Measurements from ENCODE around the gene PXMP4.
"Not testable (repeated sequence)": the region's sequence is repeated elsewhere in the genome, so short reads cannot be mapped to it uniquely, and the experiment has no call there.

PXMP4 gene

GRCh38 chr20:33701629-33702450, 18.3 kb downstream of the PXMP4 start:
- DNase-seq = no peak

DNA sequence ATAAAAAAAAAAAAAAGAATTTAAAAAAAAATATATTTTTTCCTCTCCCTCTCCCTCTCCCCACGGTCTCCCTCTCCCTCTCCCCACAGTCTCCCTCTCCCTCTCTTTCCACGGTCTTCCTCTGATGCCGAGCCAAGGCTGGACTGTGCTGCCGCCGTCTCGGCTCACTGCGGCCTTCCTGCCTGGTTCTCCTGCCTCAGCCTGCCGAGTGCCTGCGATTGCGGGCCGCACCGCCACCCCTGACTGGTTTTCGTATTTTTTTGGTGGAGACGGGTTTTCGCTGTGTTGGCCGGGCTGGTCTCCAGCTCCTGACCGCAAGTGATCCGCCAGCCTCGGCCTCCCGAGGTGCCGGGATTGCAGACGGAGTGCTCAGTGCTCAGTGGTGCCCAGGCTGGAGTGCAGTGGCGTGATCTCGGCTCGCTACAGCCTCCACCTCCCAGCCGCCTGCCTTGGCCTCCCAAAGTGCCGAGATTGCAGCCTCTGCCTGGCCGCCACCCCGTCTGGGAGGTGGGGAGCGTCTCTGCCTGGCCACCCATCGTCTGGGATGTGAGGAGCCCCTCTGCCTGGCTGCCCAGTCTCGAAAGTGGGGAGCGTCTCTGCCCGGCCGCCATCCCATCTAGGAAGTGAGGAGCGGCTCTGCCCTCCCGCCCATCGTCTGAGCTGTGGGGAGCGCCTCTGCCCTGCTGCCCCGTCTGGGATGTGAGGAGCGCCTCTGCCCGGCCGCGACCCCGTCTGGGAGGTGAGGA, 19.2 kb downstream of the PXMP4 start:
- DNase-seq = not testable (repeated sequence)

DNA sequence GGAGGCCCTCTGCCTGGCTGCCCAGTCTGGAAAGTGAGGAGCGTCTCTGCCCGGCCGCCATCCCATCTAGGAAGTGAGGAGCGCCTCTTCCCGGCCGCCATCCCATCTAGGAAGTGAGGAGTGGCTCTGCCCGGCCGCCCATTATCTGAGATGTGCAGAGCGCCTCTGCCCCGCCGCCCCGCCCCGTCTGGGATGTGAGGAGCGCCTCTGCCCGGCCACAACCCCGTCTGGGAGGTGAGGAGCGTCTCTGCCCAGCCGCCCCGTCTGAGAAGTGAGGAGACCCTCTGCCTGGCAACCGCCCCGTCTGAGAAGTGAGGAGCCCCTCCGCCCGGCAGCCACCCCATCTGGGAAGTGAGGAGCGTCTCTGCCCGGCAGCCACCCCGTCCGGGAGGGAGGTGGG, 21.1 kb downstream of the PXMP4 start:
- not testable (repeated sequence) for DNase-seq

GRCh38 chr20:33697129-33697528, 23.0 kb downstream of the PXMP4 start:
- DNase-seq = peak in 5 of 14 donors; percentile 7 to 61 (median 19)

DNA sequence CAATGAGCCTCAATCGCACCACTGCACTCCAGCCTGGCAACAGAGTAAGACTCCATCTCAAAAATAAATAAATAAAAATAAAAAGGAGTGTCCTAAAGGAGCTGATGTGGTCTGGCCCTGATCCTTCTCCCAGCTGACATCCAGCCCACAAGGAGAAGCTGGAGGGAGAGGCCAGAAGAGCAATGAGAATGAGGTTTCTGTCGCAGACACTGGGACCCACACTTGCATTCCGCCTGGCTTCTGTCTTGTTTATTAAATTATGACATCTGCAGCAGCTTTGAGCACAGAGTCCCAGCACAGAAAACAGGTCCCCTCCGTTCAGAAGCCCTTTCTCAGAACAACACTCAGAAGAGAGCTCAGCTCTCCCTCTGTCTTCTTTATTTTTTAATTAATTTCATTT, 23.7 kb downstream of the PXMP4 start:
- DNase-seq = no peak

DNA sequence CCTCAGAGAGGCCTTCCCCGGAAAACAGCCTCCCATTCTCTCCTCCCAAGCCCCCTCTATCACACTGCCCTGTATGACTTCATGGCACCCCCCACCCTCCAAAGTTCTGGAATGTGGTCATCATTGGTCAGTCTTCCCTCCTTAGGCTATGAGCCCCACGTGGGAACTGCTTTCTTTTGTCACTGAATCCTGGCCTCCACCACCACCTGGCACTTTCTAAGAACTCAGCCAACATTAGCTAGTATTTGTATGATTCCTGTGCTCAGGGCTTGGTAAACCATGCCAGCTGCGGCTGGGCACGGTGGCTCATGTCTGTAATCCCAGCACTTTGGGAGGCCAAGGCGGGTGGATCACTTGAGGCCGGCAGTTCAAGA, 25.5 kb downstream of the PXMP4 start:
- DNase-seq = peak in 2 of 14 donors; percentile 71 to 85

GRCh38 chr20:33693741-33694638, 26.1 kb downstream of the PXMP4 start:
- peak in 12 of 14 donors; percentile 8 to 85 (median 67) for DNase-seq

DNA sequence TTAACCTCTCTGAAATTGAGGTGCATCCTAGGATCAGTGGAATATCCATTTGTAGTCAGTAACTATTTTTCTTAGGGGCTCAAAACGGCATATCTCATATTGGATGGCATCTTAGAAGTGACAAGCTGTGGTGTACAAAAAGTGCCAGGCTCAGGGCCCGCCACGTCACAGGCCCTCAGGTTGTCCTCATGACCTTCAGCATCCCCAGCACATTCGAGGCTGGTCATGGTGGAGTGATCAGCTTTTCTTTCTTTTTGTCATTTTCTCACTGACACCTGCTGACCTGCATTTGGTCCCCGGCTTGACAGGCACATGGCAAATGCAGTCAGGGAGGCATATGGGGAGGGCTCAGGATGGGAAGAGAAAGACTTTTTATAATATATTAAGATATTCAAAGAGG, 26.8 kb downstream of the PXMP4 start:
- peak in 1 of 14 donors; percentile 59 for DNase-seq

DNA sequence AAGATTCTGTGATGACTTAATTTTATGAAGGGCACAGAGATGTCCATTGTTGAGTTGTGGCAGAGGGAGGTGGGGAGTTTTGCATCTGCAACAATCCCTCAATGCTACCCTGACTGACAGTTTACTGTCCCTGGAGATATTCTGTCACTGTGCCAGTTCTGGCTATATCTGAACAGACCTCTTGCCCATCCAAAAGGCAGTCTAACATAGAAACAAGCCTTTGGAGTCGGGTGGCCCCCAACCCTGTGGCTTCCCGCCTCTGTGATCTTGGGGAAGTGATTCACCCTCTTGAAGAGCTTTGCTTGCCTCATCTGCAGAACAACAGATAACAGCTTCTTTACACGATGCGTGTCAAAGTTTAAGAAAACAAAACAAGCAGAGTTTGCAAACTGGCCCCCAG, 30.1 kb downstream of the PXMP4 start:
- peak in 6 of 14 donors; percentile 18 to 61 (median 35) for DNase-seq

DNA sequence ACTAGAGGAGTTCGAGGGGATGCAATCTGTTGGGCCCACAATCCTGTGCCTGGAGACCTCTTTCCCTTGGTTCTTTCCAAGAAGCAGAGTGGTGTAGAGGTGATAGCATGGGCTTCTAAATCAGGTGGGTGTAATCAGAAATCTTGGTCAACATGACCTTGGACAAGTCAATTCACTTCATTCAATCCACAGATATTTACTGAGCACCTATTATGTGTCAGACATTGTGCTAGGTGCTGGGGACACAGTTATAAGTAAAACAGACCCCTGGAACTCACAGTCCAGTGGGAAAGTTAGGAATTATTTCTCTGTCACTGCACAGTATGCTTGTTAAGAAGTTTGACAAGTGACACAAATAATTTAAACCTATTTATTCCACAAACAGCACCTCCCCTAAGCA, 30.6 kb downstream of the PXMP4 start:
- DNase-seq = no peak

GRCh38 chr20:33688938-33689424, 31.1 kb downstream of the PXMP4 start:
- DNase-seq = no peak

GRCh38 chr20:33687993-33688937, 31.8 kb downstream of the PXMP4 start:
- DNase-seq = no peak

- DNase-seq = peak in 1 of 14 donors; percentile 13
Measured at GRCh38 chr20:33687370-33687915, 32.7 kb downstream of the PXMP4 start.

- DNase-seq = no peak
Measured at GRCh38 chr20:33686984-33687366, 33.1 kb downstream of the PXMP4 start.

DNA sequence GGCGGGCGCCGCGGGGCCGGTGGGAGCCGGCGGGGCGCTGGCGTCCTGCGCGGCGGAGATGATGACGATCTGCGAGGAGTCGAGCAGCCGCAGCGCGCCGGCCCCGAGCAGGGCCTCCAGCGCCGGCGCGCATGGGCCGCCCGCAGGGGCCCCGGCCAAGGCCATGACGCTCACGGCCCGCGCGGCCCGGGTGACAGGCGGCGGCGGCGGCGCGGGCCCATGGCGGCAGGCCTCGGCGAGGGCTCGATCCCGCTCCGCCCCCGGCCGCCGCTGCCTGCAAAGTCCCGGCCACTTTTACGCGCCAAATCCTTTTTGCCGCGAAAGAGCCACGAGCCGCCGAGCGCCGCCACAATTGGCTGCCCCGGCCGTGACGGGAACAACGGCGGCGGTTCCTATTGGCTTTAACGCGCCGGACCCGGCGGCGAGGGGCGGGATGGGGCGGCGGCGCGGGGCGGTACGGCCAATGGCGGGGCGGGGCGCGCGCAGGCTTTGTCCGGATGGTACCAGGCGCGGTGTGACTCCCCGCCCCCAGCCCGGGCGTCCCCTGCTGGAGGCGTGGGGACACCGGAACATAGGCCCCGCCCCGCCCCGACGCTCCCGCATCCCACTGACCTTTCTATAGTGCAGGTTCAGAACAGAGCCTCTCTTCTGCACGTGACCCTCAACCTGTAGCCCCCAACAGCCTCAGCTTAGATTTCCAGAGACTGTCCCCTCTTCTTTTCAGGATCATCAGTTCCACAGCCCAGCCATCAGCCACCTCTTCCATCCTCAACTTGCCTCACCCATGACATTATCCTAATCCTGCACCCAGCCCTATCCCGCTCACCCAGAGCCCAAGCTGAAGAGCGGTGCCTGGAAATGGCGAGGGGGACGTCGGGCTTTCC, 33.8 kb downstream of the PXMP4 start, which contains the start of gene E2F1:
TSS of gene E2F1 (minus strand) at position 286 of the 884 bp plus-strand sequence. CDS start at position 165, 121 bp downstream.
- peak; percentile 56 to 97 (median 88) for DNase-seq

DNA sequence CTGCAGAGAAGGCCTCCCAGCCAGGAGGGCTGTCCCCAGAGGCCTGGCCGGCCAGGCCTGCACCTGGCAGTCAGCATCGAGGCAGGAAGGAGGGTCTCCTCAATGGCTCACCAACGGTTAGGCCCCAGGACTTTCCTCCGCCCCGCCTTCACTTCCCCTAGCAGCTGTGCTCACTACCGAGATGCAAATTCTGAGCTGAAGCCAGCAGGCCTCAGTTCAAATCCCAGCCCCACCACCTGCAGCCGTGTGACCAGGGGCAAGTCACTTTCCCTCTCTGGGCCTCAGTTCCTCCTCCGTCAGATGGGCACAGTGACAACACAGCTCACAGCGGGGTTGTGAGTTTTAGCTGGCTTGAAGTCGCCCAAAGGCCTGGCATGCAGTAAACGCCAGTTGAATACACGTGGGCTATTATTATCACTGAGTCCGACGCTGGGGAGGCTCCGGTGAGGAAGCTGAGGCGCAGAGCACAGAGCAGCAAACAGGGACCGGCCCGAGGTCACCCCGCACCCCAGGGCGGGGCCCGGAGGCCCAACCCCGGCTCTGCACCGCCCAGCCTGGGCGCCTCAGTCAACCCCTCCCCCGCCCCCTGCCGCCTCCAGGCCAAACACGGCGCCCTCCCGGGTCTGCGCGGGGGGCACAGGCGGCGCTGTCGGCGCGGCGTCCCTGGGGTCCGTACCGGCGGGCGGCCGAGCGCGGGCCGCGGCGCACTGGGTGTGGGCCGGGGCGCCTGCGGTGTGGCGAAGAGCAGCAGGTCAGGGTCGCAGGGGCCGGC, 34.6 kb downstream of the PXMP4 start:
- no peak for DNase-seq

GRCh38 chr20:33684533-33685327, 35.4 kb downstream of the PXMP4 start:
- DNase-seq = no peak

DNA sequence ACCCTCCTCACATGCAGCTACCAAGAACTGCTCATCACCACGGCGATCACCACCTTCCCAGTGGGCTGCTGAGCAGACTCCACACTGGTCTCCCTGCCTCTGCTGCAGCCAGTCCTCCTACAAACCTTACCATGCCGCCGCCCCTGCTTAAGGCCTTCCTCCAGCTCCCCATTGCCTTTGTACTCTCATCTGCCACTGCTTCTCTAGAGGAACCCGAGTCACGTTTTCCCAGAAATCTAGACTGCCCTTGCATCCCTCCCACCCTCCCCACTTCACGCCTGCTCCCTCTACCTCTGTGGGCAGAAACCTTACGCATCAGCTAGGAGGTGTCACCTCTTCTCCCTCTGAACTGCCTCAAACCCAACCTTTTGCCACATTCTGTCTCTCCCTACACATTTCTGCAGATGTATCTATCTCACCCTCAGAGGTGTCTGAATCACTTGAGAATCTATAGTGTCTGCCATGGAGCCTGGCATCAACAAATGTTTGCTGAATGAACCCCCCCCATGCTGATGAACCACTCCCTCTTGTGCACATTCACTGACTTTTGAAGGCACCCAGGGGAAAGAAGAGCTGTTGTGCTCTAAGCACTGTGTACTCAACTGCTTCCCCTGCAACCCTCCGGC, 38.3 kb downstream of the PXMP4 start:
- DNase-seq = no peak
